Stimulated activated effector memory CD8-positive, alpha-beta T cell treated with anti-CD3 and anti-CD28 coated beads, Interleukin-12 subunit alpha, Interleukin-12 subunit beta, amount 100 ng/mL, for 72 hours (primary cell): ENCODE results near the gene LONRF3.

Experiments used
- ATAC-seq: fragments of 150-1000 bp; cut with Tn5 transposase; 2 replicates; pipeline ENCODE4 v1.10.0; 2021
- DNase-seq, 2 donors: peaks; one replicate each; pipeline ENCODE4 v3.0.0; 2021 to 2022; ENCODE audit warnings: low spot score in 2 of 2
- H3K27ac Mint-ChIP-seq: one replicate; pipeline ENCODE4 v1.8.0; 2022; ENCODE audit warnings: mild to moderate bottlenecking, mixed read lengths
- H3K36me3 Mint-ChIP-seq: one replicate; pipeline ENCODE4 v1.8.0; 2022; ENCODE audit warnings: mild to moderate bottlenecking, mixed read lengths
- H3K4me1 Mint-ChIP-seq: one replicate; pipeline ENCODE4 v1.8.0; 2022; ENCODE audit warnings: mixed read lengths
- H3K4me3 Mint-ChIP-seq: one replicate; pipeline ENCODE4 v1.8.0; 2022; ENCODE audit warnings: mild to moderate bottlenecking, mixed read lengths
- H3K9me3 Mint-ChIP-seq: one replicate; pipeline ENCODE4 v1.8.0; 2022; ENCODE audit warnings: mixed read lengths

LONRF3 gene

GRCh38 chrX:119042996-119043395 is 68.6 kb downstream of the LONRF3 start:
- no peaks in the 10 kb centered on the region for H3K36me3 Mint-ChIP-seq
- H3K4me1 Mint-ChIP-seq = no peaks in the 10 kb centered on the region
- ATAC-seq (no peak), DNase-seq (no peak)
- no peak overlapping the region for H3K4me3 Mint-ChIP-seq
- H3K27ac Mint-ChIP-seq = no peak overlapping the region
- no peaks in the 10 kb centered on the region for H3K9me3 Mint-ChIP-seq

DNA sequence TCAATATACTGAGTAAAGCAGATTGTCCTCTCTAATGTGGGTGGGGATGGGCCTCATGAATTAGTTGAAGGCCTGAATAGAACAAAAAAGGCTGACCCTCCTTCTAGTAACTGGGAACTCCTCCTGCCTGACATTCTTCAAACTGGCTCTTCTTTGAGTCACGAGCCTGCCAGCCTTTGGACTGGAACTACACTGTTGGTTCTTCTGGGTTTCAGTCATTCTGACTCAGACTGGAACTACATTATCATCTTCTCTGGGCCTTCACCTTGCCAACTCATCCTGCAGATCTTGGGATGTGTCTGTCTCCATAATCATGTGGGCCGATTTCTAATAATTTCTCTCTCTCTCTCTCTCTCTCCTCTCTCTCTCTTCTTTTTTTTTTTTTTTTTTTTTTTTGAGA is 71.5 kb downstream of the LONRF3 start:
- DNase-seq (no peak), ATAC-seq (peak; percentile 56)
- H3K27ac Mint-ChIP-seq = no peak overlapping the region
- no peaks in the 10 kb centered on the region for H3K4me1 Mint-ChIP-seq
- H3K9me3 Mint-ChIP-seq = no peaks in the 10 kb centered on the region
- no peak overlapping the region for H3K4me3 Mint-ChIP-seq
- no peaks in the 10 kb centered on the region for H3K36me3 Mint-ChIP-seq

DNA sequence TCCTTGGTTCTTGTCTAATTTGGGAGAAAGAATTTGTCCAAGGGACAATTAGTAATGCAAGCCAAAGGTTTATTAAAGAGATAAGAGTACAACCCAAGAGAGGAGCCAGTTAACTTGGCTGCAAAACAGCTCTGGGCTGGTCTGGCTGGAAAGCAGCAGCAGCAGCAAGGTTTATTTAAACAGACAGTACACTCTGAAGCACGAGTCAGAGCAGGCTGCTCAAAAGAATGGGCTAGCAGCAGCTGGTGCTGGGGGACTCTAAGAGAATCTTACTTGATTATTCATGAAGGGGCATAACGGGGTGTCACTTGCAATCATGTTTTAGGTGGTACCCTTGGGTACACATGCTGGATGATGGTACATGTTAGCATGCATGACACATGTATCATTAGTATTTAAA is 81.3 kb downstream of the LONRF3 start:
- DNase-seq = no peak
- H3K27ac Mint-ChIP-seq = no peak overlapping the region
- H3K36me3 Mint-ChIP-seq = no peaks in the 10 kb centered on the region
- no peak for ATAC-seq
- H3K4me3 Mint-ChIP-seq = no peak overlapping the region
- no peaks in the 10 kb centered on the region for H3K9me3 Mint-ChIP-seq
- H3K4me1 Mint-ChIP-seq = no peaks in the 10 kb centered on the region

- Mint-ChIP-seq H3K4me3 (no peak overlapping the region), H3K36me3 (no peaks in the 10 kb centered on the region), H3K4me1 (no peaks in the 10 kb centered on the region), H3K27ac (no peak overlapping the region), H3K9me3 (no peaks in the 10 kb centered on the region)
- DNase-seq (no peak), ATAC-seq (no peak)
Observed at GRCh38 chrX:119062750-119063374, 88.4 kb downstream of the LONRF3 start.

GRCh38 chrX:119063428-119063827 is 89.0 kb downstream of the LONRF3 start:
- Mint-ChIP-seq H3K9me3 (no peaks in the 10 kb centered on the region), H3K4me3 (no peak overlapping the region), H3K4me1 (no peaks in the 10 kb centered on the region), H3K36me3 (no peaks in the 10 kb centered on the region), H3K27ac (no peak overlapping the region)
- no peak for DNase-seq
- ATAC-seq = no peak

- no peaks in the 10 kb centered on the region for H3K4me1 Mint-ChIP-seq
- peak; percentile 62 for ATAC-seq
- no peak overlapping the region for H3K4me3 Mint-ChIP-seq
- H3K36me3 Mint-ChIP-seq = no peaks in the 10 kb centered on the region
- H3K9me3 Mint-ChIP-seq = no peaks in the 10 kb centered on the region
- H3K27ac Mint-ChIP-seq = no peak overlapping the region
- DNase-seq = peak in 1 of 2 donors; percentile 50
Observed at GRCh38 chrX:119067023-119067739, 92.8 kb downstream of the LONRF3 start.
